Activated CD4-positive, alpha-beta T cell treated with anti-CD3 and anti-CD28 coated beads, Interleukin-2, amount 10 ng/mL, durations not matched to agents 24 days and 14 days (primary cell): ENCODE measurements around the gene CLEC4C. TPM values are rescaled to one million over a fixed set of nuclear protein-coding genes. Genes with fewer than 3 reads are reported as not detected.

Experiments
- DNase-seq: peaks from one replicate; pipeline ENCODE4 v3.0.0; 2022
- H3K27ac Mint-ChIP-seq: one replicate; pipeline ENCODE4 v1.8.0; 2022; ENCODE audit warnings: mild to moderate bottlenecking, mixed read lengths
- H3K27me3 Mint-ChIP-seq: one replicate; pipeline ENCODE4 v1.8.0; 2022; ENCODE audit warnings: mixed read lengths
- H3K36me3 Mint-ChIP-seq: one replicate; pipeline ENCODE4 v1.8.0; 2022; ENCODE audit warnings: low read depth, mild to moderate bottlenecking, mixed read lengths
- H3K4me1 Mint-ChIP-seq: one replicate; pipeline ENCODE4 v1.8.0; 2021; ENCODE audit warnings: mixed read lengths
- H3K4me3 Mint-ChIP-seq: one replicate; pipeline ENCODE4 v1.8.0; 2022; ENCODE audit warnings: mild to moderate bottlenecking, moderate library complexity, mixed read lengths
- H3K9me3 Mint-ChIP-seq: one replicate; pipeline ENCODE4 v1.8.0; 2021; ENCODE audit warnings: mixed read lengths
- intact Hi-C: fragments of 100-400 bp; cut with micrococcal nuclease; formaldehyde crosslinking; loops from one replicate; pipeline ENCODE4 v1.15.1; 2023
- total RNA-seq: library from RNA; stranded (reverse); gene quantifications from 2 replicates; pipeline ENCODE4 v1.2.3, GENCODE V29; 2022

CLEC4C gene
- total RNA-seq, 1 donor from 2014 or later, result not detected

DNA sequence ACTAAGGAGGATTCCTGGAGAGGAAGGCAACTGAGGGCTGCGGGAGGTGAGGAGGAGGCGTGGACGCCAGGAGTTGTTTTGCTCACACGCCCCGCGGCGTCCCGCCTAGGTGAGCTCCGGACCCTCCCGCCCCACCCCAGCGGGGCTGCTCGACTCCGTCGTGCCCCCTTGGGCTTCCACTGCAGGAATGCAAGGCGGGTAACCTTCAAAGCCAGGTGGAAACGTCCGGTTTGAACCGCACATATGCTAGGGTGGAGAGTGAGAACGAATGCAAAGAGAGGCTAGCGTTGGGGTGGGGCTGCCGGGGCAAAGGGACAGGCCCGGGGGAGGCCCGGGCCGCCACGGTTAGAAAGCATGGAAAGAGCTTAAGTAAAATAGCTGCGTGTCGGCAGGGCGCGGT, 41.3 kb downstream of the CLEC4C start:
- Mint-ChIP-seq H3K36me3 (no peaks in the 10 kb centered on the region), H3K27me3 (no peaks in the 10 kb centered on the region), H3K27ac (no peak overlapping the region), H3K9me3 (no peaks in the 10 kb centered on the region), H3K4me1 (no peaks in the 10 kb centered on the region), H3K4me3 (no peak overlapping the region)
- intact Hi-C loops, result no loop called here
- no peak for DNase-seq

DNA sequence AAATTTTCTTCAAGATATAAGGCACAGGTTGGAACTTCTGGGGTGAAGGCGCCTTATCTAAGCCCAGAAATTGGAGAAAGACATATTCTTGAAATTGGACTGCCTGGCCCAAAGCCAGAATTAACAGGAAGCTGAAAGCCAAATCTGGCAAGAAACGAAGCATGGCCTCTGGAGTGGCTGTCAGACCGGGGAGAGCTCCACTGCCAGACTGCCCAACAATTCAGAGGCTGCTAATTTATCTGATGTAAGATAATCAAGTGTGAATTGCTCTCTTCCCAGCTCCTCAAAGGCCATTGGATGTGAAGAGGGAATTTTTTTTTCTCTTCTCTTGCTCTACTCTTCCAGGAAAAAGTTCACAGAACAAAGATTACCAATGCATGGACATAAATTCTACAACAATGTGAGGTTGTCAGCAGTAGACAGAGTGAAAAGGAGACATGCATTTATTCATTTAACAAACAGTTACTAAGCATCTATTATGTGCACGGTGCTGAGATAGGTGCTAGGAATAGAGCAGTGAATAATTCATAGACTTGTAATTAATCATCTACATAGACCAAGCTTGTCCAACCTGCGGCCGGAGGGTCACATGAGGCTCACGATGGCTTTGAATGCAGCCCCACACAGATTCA, 51.5 kb downstream of the CLEC4C start, which contains the start of gene GDF3:
Gene GDF3, minus strand, starts transcription at position 210 of the 632 bp plus-strand sequence. Its CDS starts 47 bp downstream, at position 163.
- Mint-ChIP-seq H3K9me3 (no peaks in the 10 kb centered on the region), H3K27ac (no peak within 1 kb of the TSS), H3K4me1 (no peaks in the 10 kb centered on the region), H3K27me3 (peaks cover 18% of the 10 kb centered on the region), H3K36me3 (no peaks in the 10 kb centered on the region), H3K4me3 (no peak within 1 kb of the TSS)
- DNase-seq, result no peak
- intact Hi-C loops, result no loop called here

DNA sequence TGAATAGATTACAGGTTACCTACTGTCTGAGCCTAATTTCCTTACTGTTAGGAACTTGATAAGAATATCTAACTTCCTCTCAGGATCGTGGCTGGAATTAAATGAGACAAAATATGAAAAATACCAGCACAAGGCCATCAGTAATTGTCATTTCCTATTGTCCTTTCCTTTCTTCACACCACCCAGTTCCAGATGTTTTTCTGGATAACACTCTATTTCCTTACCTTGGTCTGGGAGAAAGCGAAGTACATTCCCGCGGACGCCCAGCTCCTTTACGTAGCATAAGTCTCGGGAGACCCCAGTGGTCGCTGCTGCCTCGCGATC, 52.0 kb downstream of the CLEC4C start:
- H3K27me3 Mint-ChIP-seq, result peaks cover 18% of the 10 kb centered on the region
- H3K36me3 Mint-ChIP-seq, result no peaks in the 10 kb centered on the region
- H3K4me3 Mint-ChIP-seq, result no peak overlapping the region
- H3K4me1 Mint-ChIP-seq, result no peaks in the 10 kb centered on the region
- no peak for DNase-seq
- no peak overlapping the region for H3K27ac Mint-ChIP-seq
- H3K9me3 Mint-ChIP-seq, result no peaks in the 10 kb centered on the region
- intact Hi-C loops, result no loop called here

DNA sequence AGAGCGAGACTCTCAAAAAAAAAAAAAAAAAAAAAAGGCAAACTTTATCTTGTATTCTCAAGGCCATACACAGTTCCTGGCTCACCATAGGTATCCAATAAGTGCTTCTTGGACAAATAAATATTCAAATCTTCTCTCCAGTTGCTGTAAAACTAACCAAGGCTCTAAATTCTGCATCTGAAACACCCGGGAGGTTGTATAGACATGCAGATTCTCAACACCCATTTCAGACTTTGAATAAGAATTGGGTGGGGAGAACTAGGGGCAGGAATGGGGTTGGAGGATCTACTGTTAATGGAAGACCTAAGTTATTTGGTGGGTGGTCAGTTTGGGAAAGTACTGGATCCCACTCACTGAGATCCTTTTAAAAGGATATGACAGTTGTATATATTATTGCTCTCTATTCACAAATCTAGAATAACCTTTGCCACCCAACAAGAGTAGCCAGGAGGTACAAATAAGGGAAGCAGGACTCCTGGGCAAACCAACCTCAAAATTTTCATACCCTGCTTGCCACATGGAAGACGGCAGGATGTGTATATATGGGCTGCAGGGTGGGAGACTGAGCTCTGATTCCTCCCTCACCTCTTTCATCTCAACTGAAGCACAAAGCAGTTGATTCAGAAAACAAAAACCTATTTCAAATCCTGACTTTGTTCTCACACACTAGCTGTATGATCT, 52.5 kb downstream of the CLEC4C start:
- H3K4me1 Mint-ChIP-seq, result no peaks in the 10 kb centered on the region
- no peaks in the 10 kb centered on the region for H3K36me3 Mint-ChIP-seq
- intact Hi-C loops, result no loop called here
- H3K4me3 Mint-ChIP-seq, result no peak overlapping the region
- peaks cover 18% of the 10 kb centered on the region for H3K27me3 Mint-ChIP-seq
- no peaks in the 10 kb centered on the region for H3K9me3 Mint-ChIP-seq
- DNase-seq, result no peak
- no peak overlapping the region for H3K27ac Mint-ChIP-seq

DNA sequence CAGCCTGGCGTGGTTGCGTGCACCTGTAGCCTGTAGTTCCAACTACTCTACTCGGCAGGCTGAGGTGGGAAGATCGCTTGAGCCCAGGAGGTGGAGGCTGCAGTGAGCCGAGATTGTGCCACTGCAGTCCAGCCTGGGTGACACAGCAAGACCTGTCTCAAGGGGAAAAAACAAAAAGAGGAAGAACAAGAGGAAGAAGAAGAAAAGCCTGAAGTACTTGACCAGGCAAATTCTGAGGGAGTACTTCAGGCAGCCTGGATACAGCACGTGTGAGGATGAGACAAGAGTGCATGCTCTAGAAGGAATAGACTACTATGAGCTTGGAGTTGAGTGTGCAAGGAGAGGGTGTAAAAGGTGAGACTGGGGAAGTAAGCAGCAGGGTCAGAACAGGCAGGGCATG, 53.4 kb downstream of the CLEC4C start:
- no peak overlapping the region for H3K27ac Mint-ChIP-seq
- no peaks in the 10 kb centered on the region for H3K4me1 Mint-ChIP-seq
- no peaks in the 10 kb centered on the region for H3K36me3 Mint-ChIP-seq
- no peak for DNase-seq
- intact Hi-C loops, result no loop called here
- no peak overlapping the region for H3K4me3 Mint-ChIP-seq
- peaks cover 18% of the 10 kb centered on the region for H3K27me3 Mint-ChIP-seq
- no peaks in the 10 kb centered on the region for H3K9me3 Mint-ChIP-seq

DNA sequence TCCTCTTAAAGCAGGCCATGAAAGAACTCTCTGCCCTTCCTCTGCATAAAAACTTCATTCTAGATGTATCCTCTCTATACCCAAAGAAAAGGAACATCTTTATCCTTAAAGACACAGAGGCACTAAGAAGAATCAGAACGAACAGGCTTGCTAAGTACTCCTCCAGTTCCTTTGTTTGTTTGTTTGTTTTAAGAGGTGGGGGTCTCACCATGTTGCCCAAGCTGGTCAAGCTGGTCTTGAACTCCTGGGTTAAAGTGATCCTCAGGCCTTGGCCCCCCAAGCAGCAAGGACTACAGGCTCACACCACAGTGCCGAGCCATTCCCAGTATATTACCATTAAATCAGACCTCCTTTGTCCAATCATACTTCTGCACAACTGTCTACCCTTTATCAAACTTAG, 65.6 kb downstream of the CLEC4C start:
- intact Hi-C loops, result no loop called here
- Mint-ChIP-seq H3K4me1 (peaks cover 6% of the 10 kb centered on the region), H3K27ac (no peak overlapping the region), H3K4me3 (no peak overlapping the region), H3K36me3 (no peaks in the 10 kb centered on the region), H3K9me3 (no peaks in the 10 kb centered on the region), H3K27me3 (no peaks in the 10 kb centered on the region)
- no peak for DNase-seq

Other genes with a start within 250 kb of the CLEC4C start
- gene CD163, start 243.6 kb downstream of the CLEC4C start, total RNA-seq, result not detected in 2 replicates
- not detected in 2 replicates for gene APOBEC1, start 81.5 kb downstream of the CLEC4C start, total RNA-seq
- not detected in 2 replicates for gene GDF3, start 51.6 kb downstream of the CLEC4C start, total RNA-seq
- gene DPPA3, start 35.9 kb downstream of the CLEC4C start, total RNA-seq, result not detected in 2 replicates
- gene NANOGNB, start 17.8 kb upstream of the CLEC4C start, total RNA-seq, result not detected in 2 replicates
- gene NANOG, start 42.0 kb upstream of the CLEC4C start, total RNA-seq, result not detected in 2 replicates
- 0.09 and 0.31 TPM in 2 replicates for gene SLC2A14, start 125.5 kb upstream of the CLEC4C start, total RNA-seq
- 362 and 366 TPM in 2 replicates for gene SLC2A3, start 188.8 kb upstream of the CLEC4C start, total RNA-seq